A673 (cell line): Measurements from ENCODE around the gene NTSR2.

Experiments used
- CTCF ChIP-seq: fragments of 300-800, 200-600 bp; sonication (generic); conservative IDR thresholded peaks from 2 replicates; pipeline ENCODE4 v1.5.1; 2017; ENCODE audit warnings: low read depth, mild to moderate bottlenecking, antibody characterized with exemption, low read length, moderate library complexity, mixed read lengths
- EZH2 ChIP-seq: fragments of 200-600 bp; sonication (generic); IDR thresholded peaks from 2 replicates; pipeline ENCODE4 v1.6.1; 2017; ENCODE audit warnings: borderline replicate concordance, low read depth, mild to moderate bottlenecking, mixed read lengths, antibody characterized with exemption, low read length; ENCODE audit not compliant: poor library complexity, severe bottlenecking

- no peak for TF ChIP-seq CTCF
- TF ChIP-seq EZH2, result no peak
Measured at GRCh38 chr2:11665510-11666362, 4.3 kb downstream of the NTSR2 start.
